ENCODE data around the gene LOXHD1.

GRCh38 chr18:46428368-46428767 lies 228.7 kb downstream of the LOXHD1 start:
- TF ChIP-seq CTCF (IDR thresholded peaks at IDR 0.05; ENCODE audit: low read length) (no peak), EZH2 (IDR thresholded peaks at IDR 0.05; ENCODE audit: borderline replicate concordance, low read length) (no peak)
